HFFc6 (cell line): ENCODE results near the gene FAM131C. TPM values are rescaled to one million over a fixed set of nuclear protein-coding genes. Genes with fewer than 3 reads are reported as not detected.
"Not testable (repeated sequence)": the region's sequence is repeated elsewhere in the genome, so short reads cannot be mapped to it uniquely, and the experiment has no call there.

ENCODE experiments used
- DNase-seq: peaks from one replicate; pipeline ENCODE4 v3.0.0-alpha.2; 2018
- H3K27ac Mint-ChIP-seq: 2 replicates; pipeline ENCODE4 v1.8.0; 2020; ENCODE audit warnings: mild to moderate bottlenecking, mixed read lengths
- H3K27me3 Mint-ChIP-seq: 2 replicates; pipeline ENCODE4 v1.8.0; 2021; ENCODE audit warnings: mild to moderate bottlenecking, moderate library complexity, mixed read lengths; ENCODE audit not compliant: insufficient read depth
- H3K36me3 Mint-ChIP-seq: 2 replicates; pipeline ENCODE4 v1.8.0; 2021; ENCODE audit warnings: low read depth, mixed read lengths
- H3K4me1 Mint-ChIP-seq: 2 replicates; pipeline ENCODE4 v1.8.0; 2020; ENCODE audit warnings: low read depth, mixed read lengths
- H3K4me3 Mint-ChIP-seq: 2 replicates; pipeline ENCODE4 v1.8.0; 2020; ENCODE audit warnings: mild to moderate bottlenecking, moderate library complexity, mixed read lengths
- H3K9me3 Mint-ChIP-seq: 2 replicates; pipeline ENCODE4 v1.8.0; 2020; ENCODE audit warnings: mild to moderate bottlenecking, mixed read lengths
- total RNA-seq, 6 experiments: library from RNA; stranded (reverse); fragmentation: NEBNext Ultra II Directional; extraction: Animal tissue kit (Norgen Biotek cat#: 25700); gene quantifications; 2 replicates in 1 of 6; 3 replicates in 5 of 6; pipeline ENCODE4 v1.2.3, GENCODE V29; 2021
- TF ChIP-seq, protein P1 (sequence below): fragments of 200-600 bp; sonication (generic); IDR thresholded peaks from 2 replicates; pipeline ENCODE4 v1.5.0; 2021; ENCODE audit warnings: antibody characterized with exemption, mild to moderate bottlenecking

The FAM131C gene
- total RNA-seq, 6 experiments from 2014 or later: 0.26 to 1.3 (median 0.74) TPM

DNA sequence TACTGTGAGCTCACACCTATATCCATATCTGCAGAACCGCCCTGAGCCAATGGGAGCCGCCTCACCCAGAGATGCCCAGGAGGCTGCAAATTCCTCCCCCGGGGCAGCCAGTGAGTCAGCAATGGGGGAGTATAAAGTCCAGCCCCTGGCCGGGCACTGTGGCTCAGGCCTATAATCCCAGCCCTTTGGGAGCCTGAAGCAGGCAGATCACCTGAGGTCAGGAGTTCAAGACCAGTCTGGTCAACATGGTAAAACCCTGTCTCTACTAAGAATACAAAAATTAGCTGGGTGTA lies 34.9 kb downstream of the FAM131C start:
- Mint-ChIP-seq H3K27me3 (peaks cover 18% of the 10 kb centered on the region), H3K4me1 (no peaks in the 10 kb centered on the region), H3K27ac (no peak overlapping the region), H3K36me3 (no peaks in the 10 kb centered on the region), H3K9me3 (no peaks in the 10 kb centered on the region), H3K4me3 (no peak overlapping the region)
- TF ChIP-seq, protein P1, sequence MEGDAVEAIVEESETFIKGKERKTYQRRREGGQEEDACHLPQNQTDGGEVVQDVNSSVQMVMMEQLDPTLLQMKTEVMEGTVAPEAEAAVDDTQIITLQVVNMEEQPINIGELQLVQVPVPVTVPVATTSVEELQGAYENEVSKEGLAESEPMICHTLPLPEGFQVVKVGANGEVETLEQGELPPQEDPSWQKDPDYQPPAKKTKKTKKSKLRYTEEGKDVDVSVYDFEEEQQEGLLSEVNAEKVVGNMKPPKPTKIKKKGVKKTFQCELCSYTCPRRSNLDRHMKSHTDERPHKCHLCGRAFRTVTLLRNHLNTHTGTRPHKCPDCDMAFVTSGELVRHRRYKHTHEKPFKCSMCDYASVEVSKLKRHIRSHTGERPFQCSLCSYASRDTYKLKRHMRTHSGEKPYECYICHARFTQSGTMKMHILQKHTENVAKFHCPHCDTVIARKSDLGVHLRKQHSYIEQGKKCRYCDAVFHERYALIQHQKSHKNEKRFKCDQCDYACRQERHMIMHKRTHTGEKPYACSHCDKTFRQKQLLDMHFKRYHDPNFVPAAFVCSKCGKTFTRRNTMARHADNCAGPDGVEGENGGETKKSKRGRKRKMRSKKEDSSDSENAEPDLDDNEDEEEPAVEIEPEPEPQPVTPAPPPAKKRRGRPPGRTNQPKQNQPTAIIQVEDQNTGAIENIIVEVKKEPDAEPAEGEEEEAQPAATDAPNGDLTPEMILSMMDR: no peak
- DNase-seq: no peak

DNA sequence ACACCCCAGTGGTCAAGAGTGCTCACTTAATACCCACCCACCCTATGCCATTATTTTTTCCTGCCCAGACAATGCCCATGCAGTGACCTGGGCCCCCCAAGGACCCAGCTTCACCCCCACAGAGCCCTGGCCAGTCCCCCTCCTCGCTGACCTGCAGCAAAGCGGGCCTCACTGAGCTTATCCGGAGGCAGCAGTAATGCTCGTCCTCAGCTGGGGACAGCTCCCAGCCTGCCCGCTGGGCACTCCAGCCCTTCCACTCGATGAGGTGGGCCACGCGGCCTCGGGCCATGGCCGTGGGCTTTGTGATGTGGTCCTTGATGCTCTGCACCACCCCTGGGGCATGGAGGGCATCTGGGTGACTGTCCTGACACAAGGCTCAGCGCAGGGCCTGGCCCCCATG lies 37.0 kb downstream of the FAM131C start:
- not testable (repeated sequence) for DNase-seq, H3K9me3 Mint-ChIP-seq, H3K36me3 Mint-ChIP-seq, H3K4me3 Mint-ChIP-seq, H3K27ac Mint-ChIP-seq, H3K4me1 Mint-ChIP-seq
- peaks cover 11% of the 10 kb centered on the region for H3K27me3 Mint-ChIP-seq

DNA sequence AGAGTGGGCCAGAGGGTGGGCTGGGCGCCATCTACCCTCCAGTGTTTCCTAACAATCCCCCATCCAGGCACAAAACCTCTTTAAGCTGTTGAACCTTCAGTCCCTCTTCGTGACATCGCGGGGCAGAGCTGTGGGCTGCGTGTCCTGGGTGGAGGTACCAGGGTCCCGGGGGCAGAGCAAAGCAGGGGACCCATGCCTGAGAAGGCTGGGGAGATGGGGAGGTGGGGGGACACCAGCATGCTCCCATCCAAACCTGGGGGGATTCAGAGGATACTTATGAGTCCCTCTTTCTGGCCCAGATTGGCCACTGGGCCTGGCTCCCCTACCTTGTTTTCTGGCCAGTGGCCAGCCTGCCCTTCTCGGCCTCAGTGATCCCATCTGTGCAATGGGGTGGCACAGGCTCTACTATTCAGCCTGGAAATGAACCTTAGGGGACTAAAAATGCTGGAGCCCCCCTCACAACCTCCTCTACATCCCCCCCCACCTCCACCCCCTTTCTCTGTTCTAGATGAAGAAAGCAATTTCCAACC lies 40.3 kb downstream of the FAM131C start:
- DNase-seq, H3K36me3 Mint-ChIP-seq, H3K4me3 Mint-ChIP-seq, H3K4me1 Mint-ChIP-seq, H3K9me3 Mint-ChIP-seq, H3K27ac Mint-ChIP-seq: not testable (repeated sequence)
- H3K27me3 Mint-ChIP-seq: peaks cover 10% of the 10 kb centered on the region
- TF ChIP-seq, protein P1: peak; percentile 54

DNA sequence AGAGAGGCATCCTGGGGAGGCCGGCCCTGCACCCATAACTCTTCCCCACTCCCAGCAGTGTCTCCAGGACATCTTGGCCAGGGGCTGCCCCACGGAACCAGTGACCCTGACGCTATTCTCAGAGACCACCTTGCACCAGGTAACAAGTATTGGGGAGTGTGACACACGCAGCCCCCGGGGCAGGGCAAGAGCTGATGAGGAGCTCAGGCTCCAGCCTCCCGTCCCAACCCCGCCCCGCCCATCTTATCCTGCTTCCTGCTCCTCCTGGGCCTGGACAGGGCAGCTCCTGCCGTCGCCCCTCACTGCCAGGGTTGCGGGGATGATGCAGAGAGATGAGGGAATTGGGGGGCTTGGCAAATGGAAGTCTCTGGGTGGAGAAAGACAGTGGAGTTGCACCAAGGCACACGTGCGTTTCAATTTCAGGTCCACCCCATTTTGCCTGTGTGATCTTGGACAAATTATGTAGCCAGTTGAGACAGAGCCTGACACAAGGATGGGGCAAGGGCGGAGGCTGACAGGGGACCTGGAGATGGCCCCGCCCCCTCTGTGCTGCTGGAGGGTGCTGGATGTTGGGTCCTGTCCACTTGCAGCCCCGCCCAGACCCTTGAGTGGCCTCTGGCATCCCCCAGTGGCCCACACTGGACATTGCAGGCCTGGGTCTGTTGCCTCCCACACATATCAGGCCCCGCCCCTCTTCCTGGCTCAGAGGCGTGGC lies 40.9 kb downstream of the FAM131C start:
- TF ChIP-seq, protein P1: peak; percentile 96
- Mint-ChIP-seq H3K4me1 (peaks cover 7% of the 10 kb centered on the region), H3K4me3 (no peak overlapping the region), H3K36me3 (no peaks in the 10 kb centered on the region), H3K27ac (no peak overlapping the region), H3K9me3 (no peaks in the 10 kb centered on the region), H3K27me3 (peaks cover 5% of the 10 kb centered on the region)
- DNase-seq: peak; percentile 77

DNA sequence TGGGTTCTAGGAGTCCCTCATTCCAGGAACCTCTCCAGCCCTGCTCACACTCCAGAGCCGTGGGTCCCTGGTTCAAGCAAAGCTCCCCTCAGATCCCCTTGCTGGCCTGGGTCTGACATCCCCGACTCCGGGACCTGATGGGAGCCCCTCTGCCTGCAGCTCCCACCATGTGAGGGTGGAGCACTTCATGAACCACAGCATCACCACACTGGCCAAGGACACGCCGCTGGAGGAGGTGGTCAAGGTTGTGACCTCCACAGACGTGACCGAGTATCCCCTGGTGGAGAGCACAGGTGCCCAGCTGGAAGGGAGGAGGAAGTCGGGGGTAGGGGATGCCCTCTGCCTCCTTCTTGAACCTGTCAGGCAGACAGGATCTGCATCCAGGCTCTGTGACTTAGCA lies 41.9 kb downstream of the FAM131C start:
- Mint-ChIP-seq H3K27me3 (peaks cover 3% of the 10 kb centered on the region), H3K9me3 (no peaks in the 10 kb centered on the region), H3K4me1 (peaks cover 7% of the 10 kb centered on the region), H3K36me3 (no peaks in the 10 kb centered on the region), H3K27ac (no peak overlapping the region), H3K4me3 (no peak overlapping the region)
- TF ChIP-seq, protein P1: no peak
- DNase-seq: no peak

DNA sequence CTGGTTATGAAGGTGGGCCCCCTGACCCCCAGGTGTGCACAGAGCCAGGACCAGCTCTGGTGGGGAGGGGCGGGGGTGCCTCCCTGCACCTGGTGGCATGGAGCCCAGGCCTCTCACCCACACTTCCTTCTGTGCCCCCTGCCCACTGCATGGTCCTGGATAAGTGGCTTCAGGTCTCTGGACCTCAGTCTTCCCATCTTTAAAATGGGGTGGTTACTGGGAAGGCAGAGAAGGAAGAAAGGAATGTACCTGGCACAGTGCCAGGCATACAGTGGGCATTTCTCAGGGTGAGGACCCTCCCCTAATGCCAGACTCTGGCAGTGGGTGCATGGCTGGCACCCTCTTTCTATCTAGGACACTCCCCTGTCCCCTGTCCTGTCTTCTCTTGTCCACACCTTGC lies 44.2 kb downstream of the FAM131C start:
- Mint-ChIP-seq H3K9me3 (no peaks in the 10 kb centered on the region), H3K27ac (no peak overlapping the region), H3K4me3 (no peak overlapping the region), H3K27me3 (peaks cover 3% of the 10 kb centered on the region), H3K4me1 (peaks cover 7% of the 10 kb centered on the region), H3K36me3 (no peaks in the 10 kb centered on the region)
- TF ChIP-seq, protein P1: no peak
- no peak for DNase-seq
